ENCODE results near the gene TMEM167A. TPM values are rescaled to one million over a fixed set of nuclear protein-coding genes. Genes with fewer than 3 reads are reported as not detected.
"Not testable (repeated sequence)": the region's sequence is repeated elsewhere in the genome, so short reads cannot be mapped to it uniquely, and the experiment has no call there.

The TMEM167A gene
- total and polyA plus RNA-seq, 2 experiments from 2014 or later = 179 to 267 TPM

- Mint-ChIP-seq H3K4me3 (no peak overlapping the region), H3K4me1 (peaks cover 72% of the 10 kb centered on the region), H3K27me3 (ENCODE audit: insufficient read depth, low read depth, poor library complexity) (peaks cover 6% of the 10 kb centered on the region), H3K36me3 (ENCODE audit: low read depth) (peaks cover 11% of the 10 kb centered on the region; the same call in 2 of the 3 replicates), H3K9me3 (no peaks in the 10 kb centered on the region), H3K27ac (peak overlapping the region; percentile 9; the same call in 1 of the 2 replicates)
- no peak for TF ChIP-seq CREB1 (CRISPR knock-in tag; IDR thresholded peaks at IDR 0.05; ENCODE audit: low read depth)
- Histone ChIP-seq H3F3A (replicated peaks; ENCODE audit: low read depth) (no peaks in the 10 kb centered on the region), H4K20me1 (replicated peaks; ENCODE audit: insufficient read depth) (peaks cover 27% of the 10 kb centered on the region), H3K27me3 (ENCODE audit: insufficient read depth) (no peaks in the 10 kb centered on the region), H3K4me3 (no peak overlapping the region), H3K9me2 (ENCODE audit: insufficient read depth) (no peaks in the 10 kb centered on the region), H3K4me1 (ENCODE audit: insufficient read depth) (peaks cover 52% of the 10 kb centered on the region), H3K27ac (ENCODE audit: low read depth) (no peak overlapping the region), H3K36me3 (ENCODE audit: insufficient read depth) (no peaks in the 10 kb centered on the region), H3K79me2 (replicated peaks; ENCODE audit: insufficient read depth) (peaks cover 100% of the 10 kb centered on the region), H2AFZ (no peak overlapping the region), H3K4me2 (no peak overlapping the region)
- DNase-seq (ENCODE audit: low spot score) (no peak), ATAC-seq (no peak)
Measured at GRCh38 chr5:83069096-83069799, 7.9 kb downstream of the TMEM167A start.

- H3K4me1 ChIP-seq (ENCODE audit: insufficient read depth) = peaks cover 41% of the 10 kb centered on the region
- not testable (repeated sequence) for ATAC-seq; H3K27ac Mint-ChIP-seq; H3K27me3 ChIP-seq (ENCODE audit: insufficient read depth); H3K9me2 ChIP-seq (ENCODE audit: insufficient read depth); H3K36me3 ChIP-seq (ENCODE audit: insufficient read depth); H3K4me3 ChIP-seq; H3K9me3 Mint-ChIP-seq; H3K36me3 Mint-ChIP-seq (ENCODE audit: low read depth); H3F3A ChIP-seq (replicated peaks; ENCODE audit: low read depth); H3K4me2 ChIP-seq; H3K4me3 Mint-ChIP-seq; H3K27ac ChIP-seq (ENCODE audit: low read depth); DNase-seq (ENCODE audit: low spot score); H3K27me3 Mint-ChIP-seq (ENCODE audit: insufficient read depth, low read depth, poor library complexity); H2AFZ ChIP-seq
- H4K20me1 ChIP-seq (replicated peaks; ENCODE audit: insufficient read depth) = peaks cover 24% of the 10 kb centered on the region
- peaks cover 100% of the 10 kb centered on the region for H3K79me2 ChIP-seq (replicated peaks; ENCODE audit: insufficient read depth)
- peaks cover 56% of the 10 kb centered on the region for H3K4me1 Mint-ChIP-seq
Measured at GRCh38 chr5:83067377-83067776, 9.8 kb downstream of the TMEM167A start.

GRCh38 chr5:83066548-83067110 is 10.6 kb downstream of the TMEM167A start:
- Mint-ChIP-seq H3K36me3 (ENCODE audit: low read depth) (peaks cover 10% of the 10 kb centered on the region; the same call in 2 of the 3 replicates), H3K4me1 (peaks cover 50% of the 10 kb centered on the region), H3K27ac (peak overlapping the region; percentile 95), H3K4me3 (peak overlapping the region; percentile 26; the same call in 1 of the 3 replicates), H3K27me3 (ENCODE audit: insufficient read depth, low read depth, poor library complexity) (peaks cover 2% of the 10 kb centered on the region), H3K9me3 (no peaks in the 10 kb centered on the region)
- Histone ChIP-seq H3K4me1 (ENCODE audit: insufficient read depth) (peaks cover 34% of the 10 kb centered on the region), H2AFZ (no peak overlapping the region), H3K4me3 (no peak overlapping the region), H3K27me3 (ENCODE audit: insufficient read depth) (no peaks in the 10 kb centered on the region), H3F3A (replicated peaks; ENCODE audit: low read depth) (no peaks in the 10 kb centered on the region), H3K27ac (ENCODE audit: low read depth) (no peak overlapping the region), H3K79me2 (replicated peaks; ENCODE audit: insufficient read depth) (peaks cover 100% of the 10 kb centered on the region), H3K9me2 (ENCODE audit: insufficient read depth) (no peaks in the 10 kb centered on the region), H3K36me3 (ENCODE audit: insufficient read depth) (0 out of 2 replicates have a peak, but pooled peaks cover 5% of the 10 kb centered on the region), H4K20me1 (replicated peaks; ENCODE audit: insufficient read depth) (peaks cover 17% of the 10 kb centered on the region), H3K4me2 (no peak overlapping the region)
- DNase-seq (ENCODE audit: low spot score) (peak; percentile 53), ATAC-seq (peak; percentile 94)
- no peak for TF ChIP-seq CTCF (conservative IDR thresholded peaks at IDR 0.05; ENCODE audit: low read depth in 2 of 2)
- TF ChIP-seq STAT1 (IDR thresholded peaks at IDR 0.05; ENCODE audit: unreplicated experiment) = no peak
- TF ChIP-seq NANOG (IDR thresholded peaks at IDR 0.05; ENCODE audit: borderline replicate concordance) = no peak
- no peak for TF ChIP-seq ZNF331 (CRISPR knock-in tag; IDR thresholded peaks at IDR 0.05; ENCODE audit: low read depth)
- TF ChIP-seq EZH2 (IDR thresholded peaks at IDR 0.05; ENCODE audit: low read depth, unreplicated experiment) = no peak
- 0 out of 2 replicates have a peak, but pooled peaks have one; percentile 27 for TF ChIP-seq ZNF462 (CRISPR knock-in tag; IDR thresholded peaks at IDR 0.05)
- 0 out of 2 replicates have a peak, but pooled peaks have one; percentile 31 for TF ChIP-seq CREB1 (CRISPR knock-in tag; IDR thresholded peaks at IDR 0.05; ENCODE audit: low read depth)

Measured in GM23338 (cell line).